ENCODE measurements around the gene SCN9A. TPM values are rescaled to one million over a fixed set of nuclear protein-coding genes. Genes with fewer than 3 reads are reported as not detected.
A peak's percentile ranks its signal among the peaks of the same experiment; 100 is the strongest.

The SCN9A gene
- total and polyA plus RNA-seq, 12 donors: 0.30 to 7.9 (median 1.7) TPM

GRCh38 chr2:166382448-166382847, 6.7 kb upstream of the SCN9A start:
- DNase-seq: no peak
- intact Hi-C loops (cut with DNase I): no loop called here
- no peaks in the 10 kb centered on the region for H3K36me3 ChIP-seq (replicated peaks in 1 of 2)
- no peaks in the 10 kb centered on the region for H3K9me3 ChIP-seq (replicated peaks in 1 of 3)
- TF ChIP-seq POLR2A (IDR thresholded peaks at IDR 0.05): no peak
- TF ChIP-seq, protein P1, sequence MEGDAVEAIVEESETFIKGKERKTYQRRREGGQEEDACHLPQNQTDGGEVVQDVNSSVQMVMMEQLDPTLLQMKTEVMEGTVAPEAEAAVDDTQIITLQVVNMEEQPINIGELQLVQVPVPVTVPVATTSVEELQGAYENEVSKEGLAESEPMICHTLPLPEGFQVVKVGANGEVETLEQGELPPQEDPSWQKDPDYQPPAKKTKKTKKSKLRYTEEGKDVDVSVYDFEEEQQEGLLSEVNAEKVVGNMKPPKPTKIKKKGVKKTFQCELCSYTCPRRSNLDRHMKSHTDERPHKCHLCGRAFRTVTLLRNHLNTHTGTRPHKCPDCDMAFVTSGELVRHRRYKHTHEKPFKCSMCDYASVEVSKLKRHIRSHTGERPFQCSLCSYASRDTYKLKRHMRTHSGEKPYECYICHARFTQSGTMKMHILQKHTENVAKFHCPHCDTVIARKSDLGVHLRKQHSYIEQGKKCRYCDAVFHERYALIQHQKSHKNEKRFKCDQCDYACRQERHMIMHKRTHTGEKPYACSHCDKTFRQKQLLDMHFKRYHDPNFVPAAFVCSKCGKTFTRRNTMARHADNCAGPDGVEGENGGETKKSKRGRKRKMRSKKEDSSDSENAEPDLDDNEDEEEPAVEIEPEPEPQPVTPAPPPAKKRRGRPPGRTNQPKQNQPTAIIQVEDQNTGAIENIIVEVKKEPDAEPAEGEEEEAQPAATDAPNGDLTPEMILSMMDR (IDR thresholded peaks at IDR 0.05): no peak
- H3K27me3 ChIP-seq: no peaks in the 10 kb centered on the region
- H3K4me1 ChIP-seq (replicated peaks in 1 of 2): no peaks in the 10 kb centered on the region
- H3K27ac ChIP-seq: no peak overlapping the region
- H3K4me3 ChIP-seq: no peak overlapping the region
- WGBS, 4 donors: 77 to 93% (median 87%) methylated on average over 3 of the region's 3 CpGs

DNA sequence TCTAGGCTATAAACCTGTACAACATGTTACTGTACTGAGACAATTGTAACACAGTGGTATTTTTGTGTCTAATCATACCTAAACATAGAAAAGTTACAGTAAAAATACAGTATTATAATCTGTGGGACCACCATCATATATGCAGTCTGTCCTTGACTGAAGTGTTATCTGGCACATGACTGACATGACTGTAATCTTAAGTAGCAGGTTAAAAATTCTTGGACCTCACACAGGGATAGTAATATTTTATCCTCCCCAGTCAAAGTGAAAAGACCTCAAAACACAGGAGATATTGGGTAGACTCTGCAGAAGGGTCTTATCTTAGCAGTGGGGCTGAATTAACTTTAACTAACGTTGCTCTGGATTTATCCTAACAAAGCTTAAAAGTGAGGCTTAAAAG, 4.9 kb upstream of the SCN9A start:
- Histone ChIP-seq H3K4me3 (no peak overlapping the region), H3K27me3 (no peaks in the 10 kb centered on the region), H3K9me3 (replicated peaks in 1 of 3) (no peaks in the 10 kb centered on the region), H3K36me3 (replicated peaks in 1 of 2) (no peaks in the 10 kb centered on the region), H3K4me1 (replicated peaks in 1 of 2) (peaks cover 0 to 2% of the 10 kb centered on the region in 2 donors), H3K27ac (no peak overlapping the region)
- intact Hi-C loops (cut with DNase I): no loop called here
- TF ChIP-seq POLR2A (IDR thresholded peaks at IDR 0.05): no peak
- TF ChIP-seq, protein P1 (IDR thresholded peaks at IDR 0.05): no peak
- WGBS, 4 donors: 29 to 57% (median 39%) methylated on average over 1 of the region's 1 CpG
- no peak for DNase-seq

DNA sequence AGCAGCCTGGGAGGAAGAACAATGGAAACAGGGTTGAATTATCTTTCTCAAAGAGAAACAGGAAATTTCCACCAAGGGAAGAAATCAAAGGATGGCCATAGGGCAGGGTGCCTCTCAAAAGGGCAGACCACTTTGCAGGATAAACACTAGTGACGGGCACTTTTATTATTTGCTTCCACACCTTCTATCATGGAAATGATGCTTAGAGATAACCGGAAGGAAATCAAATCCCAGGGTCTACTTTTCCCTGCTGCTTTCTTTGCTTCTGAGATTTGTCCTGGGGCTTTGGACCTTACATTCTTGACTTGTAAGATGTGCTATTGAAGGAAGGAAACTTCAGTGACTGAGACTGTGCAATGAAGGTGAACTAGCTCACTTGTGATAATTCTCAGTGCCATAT, 1.1 kb upstream of the SCN9A start:
- H3K27ac ChIP-seq: no peak overlapping the region
- H3K4me1 ChIP-seq (replicated peaks in 1 of 2): peaks cover 0 to 10% of the 10 kb centered on the region in 2 donors
- TF ChIP-seq POLR2A (IDR thresholded peaks at IDR 0.05): no peak
- TF ChIP-seq, protein P1 (IDR thresholded peaks at IDR 0.05): no peak
- H3K36me3 ChIP-seq (replicated peaks in 1 of 2): no peaks in the 10 kb centered on the region
- H3K27me3 ChIP-seq: peaks cover 6% of the 10 kb centered on the region
- no peak for DNase-seq
- intact Hi-C loops (cut with DNase I): no loop called here
- 42 to 57% (median 48%) methylated on average over 2 of the region's 2 CpGs for WGBS, 4 donors
- H3K4me3 ChIP-seq: no peak overlapping the region
- no peaks in the 10 kb centered on the region for H3K9me3 ChIP-seq (replicated peaks in 1 of 3)

GRCh38 chr2:166376488-166376828, 714 bp upstream of the SCN9A start:
- intact Hi-C loops (cut with DNase I): no loop called here
- peak overlapping the region in 1 of 5 donors; percentile 31 for H3K27ac ChIP-seq
- peaks cover 6% of the 10 kb centered on the region for H3K27me3 ChIP-seq
- no peak for TF ChIP-seq POLR2A (IDR thresholded peaks at IDR 0.05)
- TF ChIP-seq, protein P1 (IDR thresholded peaks at IDR 0.05): no peak
- peaks cover 0 to 10% of the 10 kb centered on the region in 2 donors for H3K4me1 ChIP-seq (replicated peaks in 1 of 2)
- 5 to 9% (median 8%) methylated on average over 11 of the region's 11 CpGs for WGBS, 4 donors
- peak overlapping the region in 1 of 4 donors; percentile 58 for H3K4me3 ChIP-seq
- no peaks in the 10 kb centered on the region for H3K9me3 ChIP-seq (replicated peaks in 1 of 3)
- DNase-seq: no peak
- no peaks in the 10 kb centered on the region for H3K36me3 ChIP-seq (replicated peaks in 1 of 2)

Measured in adrenal gland (tissue), 12 donors.